IMR-90 (cell line): ENCODE measurements around the gene ZDHHC3.

Source experiments
- CTCF ChIP-seq: conservative IDR thresholded peaks from 2 replicates; pipeline ENCODE4 v1.5.1; 2012; ENCODE audit warnings: mild to moderate bottlenecking, low read depth, low read length, improper control_type of control experiment
- ELK1 ChIP-seq: fragments of 150-350 bp; IDR thresholded peaks from 2 replicates; pipeline ENCODE4 v1.6.1; 2016; ENCODE audit warnings: low read depth, mild to moderate bottlenecking, low read length, moderate library complexity, borderline replicate concordance
- MAZ ChIP-seq: IDR thresholded peaks from 2 replicates; pipeline ENCODE4 v1.6.1; 2012; ENCODE audit warnings: low read depth, mild to moderate bottlenecking, low read length, improper control_type of control experiment, moderate library complexity, borderline replicate concordance
- USF2 ChIP-seq: fragments of 150-350 bp; IDR thresholded peaks from 2 replicates; pipeline ENCODE4 v1.6.1; 2017; ENCODE audit warnings: mild to moderate bottlenecking, antibody characterized with exemption, low read length, low read depth

GRCh38 chr3:45002720-45003119 lies 26.7 kb upstream of the ZDHHC3 start:
- TF ChIP-seq USF2 (no peak), MAZ (no peak), CTCF (no peak), ELK1 (no peak)
